GM12874 (cell line): ENCODE data around the gene C1orf141.

Experiments used
- TF ChIP-seq, protein P1 (sequence below): IDR thresholded peaks from 2 replicates; pipeline ENCODE4 v1.5.1; 2011; ENCODE audit warnings: low read depth, mild to moderate bottlenecking, control low read depth, low read length, moderate library complexity; ENCODE audit not compliant: insufficient read depth

Gene C1orf141

DNA sequence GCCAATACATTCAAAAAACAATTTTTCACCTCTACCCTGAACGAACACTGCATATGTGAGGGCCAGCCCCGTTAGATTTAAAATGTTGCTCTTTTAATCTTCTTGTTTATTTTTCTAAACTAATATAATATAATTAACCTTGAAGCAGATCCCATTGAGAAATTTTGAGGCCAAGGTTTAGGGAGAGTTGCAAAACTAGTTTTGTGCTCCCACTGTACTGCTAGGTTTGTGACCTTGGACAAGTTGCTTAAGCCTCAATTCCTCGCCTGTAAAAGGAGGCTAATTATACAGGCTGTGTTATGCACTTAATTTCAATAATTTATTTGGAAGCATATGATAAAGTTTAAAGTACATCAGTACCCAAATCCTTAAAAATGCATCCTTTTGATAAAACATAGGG lies 35.2 kb upstream of the C1orf141 start:
- TF ChIP-seq, protein P1, sequence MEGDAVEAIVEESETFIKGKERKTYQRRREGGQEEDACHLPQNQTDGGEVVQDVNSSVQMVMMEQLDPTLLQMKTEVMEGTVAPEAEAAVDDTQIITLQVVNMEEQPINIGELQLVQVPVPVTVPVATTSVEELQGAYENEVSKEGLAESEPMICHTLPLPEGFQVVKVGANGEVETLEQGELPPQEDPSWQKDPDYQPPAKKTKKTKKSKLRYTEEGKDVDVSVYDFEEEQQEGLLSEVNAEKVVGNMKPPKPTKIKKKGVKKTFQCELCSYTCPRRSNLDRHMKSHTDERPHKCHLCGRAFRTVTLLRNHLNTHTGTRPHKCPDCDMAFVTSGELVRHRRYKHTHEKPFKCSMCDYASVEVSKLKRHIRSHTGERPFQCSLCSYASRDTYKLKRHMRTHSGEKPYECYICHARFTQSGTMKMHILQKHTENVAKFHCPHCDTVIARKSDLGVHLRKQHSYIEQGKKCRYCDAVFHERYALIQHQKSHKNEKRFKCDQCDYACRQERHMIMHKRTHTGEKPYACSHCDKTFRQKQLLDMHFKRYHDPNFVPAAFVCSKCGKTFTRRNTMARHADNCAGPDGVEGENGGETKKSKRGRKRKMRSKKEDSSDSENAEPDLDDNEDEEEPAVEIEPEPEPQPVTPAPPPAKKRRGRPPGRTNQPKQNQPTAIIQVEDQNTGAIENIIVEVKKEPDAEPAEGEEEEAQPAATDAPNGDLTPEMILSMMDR = no peak

DNA sequence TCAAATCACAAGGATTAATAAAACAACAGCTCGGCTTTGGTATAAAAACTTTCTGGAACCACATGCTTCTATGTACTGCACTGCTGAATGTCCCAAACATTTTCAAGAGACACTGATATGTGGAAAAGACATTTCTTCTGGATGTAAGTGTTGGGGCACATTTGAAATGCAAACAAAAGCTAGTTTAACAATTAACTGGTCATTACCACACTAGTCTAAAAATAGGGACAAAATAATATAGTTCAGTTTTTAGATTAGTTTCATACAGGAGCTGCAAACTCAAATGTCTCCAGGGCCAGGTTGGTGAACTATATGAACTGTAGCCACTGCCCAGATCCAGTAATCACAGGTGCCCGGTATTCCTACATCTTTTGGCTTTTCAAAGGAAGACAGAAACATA lies 34.7 kb upstream of the C1orf141 start:
- TF ChIP-seq, protein P1 = no peak

DNA sequence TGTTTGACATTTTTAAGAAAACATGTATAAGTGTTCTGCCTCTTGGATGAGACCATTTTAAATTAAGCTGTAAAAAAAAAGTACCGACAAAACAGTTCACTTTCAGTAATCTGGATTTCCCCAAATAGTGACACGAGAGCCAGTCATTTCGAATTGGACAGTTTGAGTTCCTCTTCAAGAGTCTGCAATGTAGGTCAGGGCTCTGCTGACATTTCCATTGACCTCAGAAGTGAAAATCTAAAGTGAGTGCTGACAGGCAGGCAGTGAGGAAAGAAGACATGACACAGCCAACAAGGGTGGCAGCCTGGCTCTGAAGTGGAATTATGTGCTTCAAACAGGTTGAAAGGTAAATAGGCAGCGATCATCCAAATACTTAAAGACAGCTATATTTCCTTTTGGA lies 31.4 kb upstream of the C1orf141 start, which contains the start of gene IL23R:
TSS of gene IL23R (plus strand) at position 259 of the 400 bp plus-strand sequence. CDS start 1,667 bp downstream, outside the sequence.
- TF ChIP-seq, protein P1 = no peak

DNA sequence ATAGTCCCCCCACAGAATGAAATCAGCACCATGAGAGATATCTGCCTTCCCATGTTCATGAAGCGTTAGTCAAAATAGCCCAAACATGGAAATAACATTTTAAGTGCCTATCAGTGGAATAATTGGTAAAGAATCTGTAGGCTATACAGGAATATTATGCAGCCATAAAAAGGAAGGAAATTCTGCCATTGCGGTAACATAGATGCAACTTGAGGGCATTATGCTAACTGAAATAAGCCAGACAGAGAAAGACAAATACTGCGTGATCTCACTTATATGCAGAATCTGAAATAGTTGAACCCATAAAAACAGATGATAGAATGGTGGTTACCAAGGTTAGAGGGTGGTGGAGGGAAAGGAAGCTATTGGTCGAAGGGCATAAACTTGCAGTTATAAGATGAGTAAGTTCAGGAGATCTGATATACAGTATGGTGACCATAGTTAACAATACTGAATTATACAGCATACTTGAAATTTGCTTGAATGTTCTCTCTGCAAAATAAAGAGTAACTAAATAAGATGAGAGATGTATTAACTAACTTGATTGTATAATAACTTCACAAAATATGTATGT lies 30.8 kb upstream of the C1orf141 start:
- TF ChIP-seq, protein P1 = no peak

DNA sequence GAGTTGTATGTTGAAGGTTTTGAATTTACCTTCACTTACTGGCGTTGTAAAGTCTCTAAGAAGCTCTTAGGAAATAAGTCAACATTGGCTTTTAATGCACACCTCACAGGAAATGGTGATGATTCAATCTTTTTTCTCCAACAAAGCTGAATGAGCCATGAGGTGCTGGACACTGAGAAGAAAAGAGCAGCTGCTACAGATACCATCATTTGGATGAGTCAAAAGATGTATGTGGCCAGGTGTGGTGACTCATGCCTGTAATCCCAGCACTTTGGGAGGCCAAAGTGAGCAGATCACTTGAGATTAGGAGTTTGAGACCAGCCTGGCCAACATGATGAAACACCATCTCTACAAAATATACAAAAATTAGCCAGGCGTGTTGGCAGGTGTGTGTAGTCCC lies 28.2 kb upstream of the C1orf141 start:
- TF ChIP-seq, protein P1 = no peak

DNA sequence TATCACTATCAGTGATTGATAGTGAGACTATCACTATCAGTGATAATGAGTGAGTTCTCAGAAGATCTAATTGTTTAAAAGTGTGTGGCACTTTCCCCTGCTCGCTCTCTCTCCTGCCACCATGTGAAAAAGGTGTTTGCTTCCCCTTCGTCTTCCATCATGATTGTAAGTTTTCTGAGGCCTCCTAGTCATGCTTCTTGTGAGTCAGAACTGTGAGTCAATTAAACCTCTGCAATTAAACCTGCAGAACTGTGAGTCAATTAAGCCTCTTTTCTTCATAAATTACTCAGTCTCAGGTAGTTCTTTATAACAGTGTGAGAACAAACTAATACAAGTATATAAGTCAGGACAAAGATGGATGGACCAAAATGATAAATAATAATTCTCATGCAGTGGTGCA lies 24.5 kb upstream of the C1orf141 start:
- TF ChIP-seq, protein P1 = no peak

DNA sequence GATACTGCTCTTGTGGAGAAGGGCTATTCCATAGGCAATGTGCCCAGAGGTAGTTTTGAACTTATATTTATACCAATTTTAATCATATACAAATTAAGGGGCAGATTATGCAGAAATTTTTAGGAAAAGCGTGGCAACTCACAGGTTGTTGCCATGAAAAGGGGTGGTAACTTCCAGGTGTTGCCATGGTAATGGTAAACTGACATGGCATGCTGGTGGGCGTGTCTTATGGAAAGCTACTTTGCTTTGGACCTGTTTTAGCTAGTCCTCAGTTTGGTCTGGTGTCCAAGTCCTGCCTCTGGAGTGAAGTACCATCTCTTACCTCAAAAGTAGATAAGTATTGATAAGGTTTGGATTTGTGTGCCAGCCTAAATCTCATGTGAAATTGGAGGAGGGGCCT lies 23.6 kb upstream of the C1orf141 start:
- TF ChIP-seq, protein P1 = no peak
